IMR-90 (cell line): ENCODE data around the gene TP53I11. TPM values are rescaled to one million over a fixed set of nuclear protein-coding genes. Genes with fewer than 3 reads are reported as not detected.
A peak's percentile ranks its signal among the peaks of the same experiment; 100 is the strongest.

Experiments used
- ATAC-seq: fragments of 200-7000 bp; cut with Tn5 transposase; 2 replicates; pipeline ENCODE4 v1.9.1; 2020; ENCODE audit warnings: low read depth, mild to moderate bottlenecking, moderate library complexity
- BruUV-seq: library from RNA; stranded (reverse); fragments of 400-500 nt; replicated peaks from 2 replicates; lab custom pipeline; 2021; lab: Mats Ljungman, UMichigan
- CTCF ChIA-PET: fragments of 300-600 bp; formaldehyde crosslinking; extraction: SDS; loops from one replicate; lab custom pipeline; 2021; ENCODE audit warnings: antibody characterized with exemption; lab: Yijun Ruan, JAX
- POLR2A ChIA-PET: fragments of 300-600 bp; sonication (Branson Sonifier 250); formaldehyde crosslinking; loops from one replicate; lab custom pipeline; 2022; ENCODE audit warnings: antibody characterized with exemption; ENCODE audit not compliant: unreplicated experiment; lab: Charles Lee
- DNase-seq: peaks from one replicate; pipeline ENCODE4 v3.0.0; 2013
- H2AFZ ChIP-seq: replicated peaks from 2 replicates; pipeline ENCODE3; 2013; ENCODE audit warnings: low read length, mild to moderate bottlenecking; ENCODE audit not compliant: poor library complexity
- H2AK5ac ChIP-seq: 2 replicates; pipeline ENCODE4 v1.6.1; 2013; ENCODE audit warnings: low read depth, low read length, inconsistent platforms
- H2AK9ac ChIP-seq: replicated peaks from 2 replicates; pipeline ENCODE3; 2013; ENCODE audit warnings: mild to moderate bottlenecking, low read depth, low read length, moderate library complexity; ENCODE audit not compliant: poor library complexity
- H2BK120ac ChIP-seq: 2 replicates; pipeline ENCODE4 v1.6.1; 2013; ENCODE audit warnings: low read depth, low read length, inconsistent platforms
- H2BK15ac ChIP-seq: 3 replicates; pipeline ENCODE4 v1.6.1; 2013; ENCODE audit warnings: low read depth, low read length, inconsistent platforms
- H2BK20ac ChIP-seq: 2 replicates; pipeline ENCODE4 v1.6.1; 2013; ENCODE audit warnings: low read depth, mild to moderate bottlenecking, inconsistent platforms, low read length, moderate library complexity
- H2BK5ac ChIP-seq: 2 replicates; pipeline ENCODE4 v1.6.1; 2013; ENCODE audit warnings: mild to moderate bottlenecking, low read depth, low read length, inconsistent platforms; ENCODE audit not compliant: poor library complexity, severe bottlenecking
- H3K14ac ChIP-seq: replicated peaks from 2 replicates; pipeline ENCODE4 v1.6.1; 2013; ENCODE audit warnings: low read depth, low read length, inconsistent platforms
- H3K18ac ChIP-seq: 2 replicates; pipeline ENCODE4 v1.6.1; 2013; ENCODE audit warnings: low read depth, low read length, control low read depth
- H3K23ac ChIP-seq: 2 replicates; pipeline ENCODE4 v1.6.1; 2013; ENCODE audit warnings: low read depth, low read length, inconsistent platforms
- H3K27ac ChIP-seq: 2 replicates; pipeline ENCODE4 v1.5.1; 2013; ENCODE audit warnings: mild to moderate bottlenecking, control low read depth, low read length; ENCODE audit not compliant: insufficient read depth
- H3K27me3 ChIP-seq: 2 replicates; pipeline ENCODE4 v1.6.1; 2013; ENCODE audit warnings: low read length; ENCODE audit not compliant: control insufficient read depth, insufficient read depth
- H3K36me3 ChIP-seq: 2 replicates; pipeline ENCODE4 v1.6.1; 2013; ENCODE audit warnings: low read length, mixed read lengths; ENCODE audit not compliant: control insufficient read depth, insufficient read depth
- H3K4ac ChIP-seq: 2 replicates; pipeline ENCODE4 v1.6.1; 2013; ENCODE audit warnings: low read depth, low read length, inconsistent platforms
- H3K4me1 ChIP-seq: 2 replicates; pipeline ENCODE4 v1.6.1; 2013; ENCODE audit warnings: low read length, mixed read lengths; ENCODE audit not compliant: control insufficient read depth, insufficient read depth
- H3K4me2 ChIP-seq: 2 replicates; pipeline ENCODE4 v1.6.1; 2013; ENCODE audit warnings: low read depth, mild to moderate bottlenecking, control low read depth, low read length, moderate library complexity
- H3K4me3 ChIP-seq: 2 replicates; pipeline ENCODE4 v1.5.1; 2013; ENCODE audit warnings: low read depth, mild to moderate bottlenecking, control low read depth, low read length, moderate library complexity; ENCODE audit not compliant: insufficient read depth
- H3K56ac ChIP-seq: 2 replicates; pipeline ENCODE4 v1.6.1; 2013; ENCODE audit warnings: low read length, inconsistent platforms; ENCODE audit not compliant: insufficient read depth; ENCODE audit errors: extremely low read depth
- H3K79me1 ChIP-seq, 2 experiments: 2 replicates each; pipeline ENCODE4 v1.6.1; 2013; ENCODE audit warnings: low read length in 2 of 2, inconsistent platforms in 1 of 2, low read depth in 1 of 2
- H3K9ac ChIP-seq: 2 replicates; pipeline ENCODE4 v1.6.1; 2013; ENCODE audit warnings: low read depth, low read length, control low read depth
- H3K9me1 ChIP-seq: 2 replicates; pipeline ENCODE4 v1.6.1; 2013; ENCODE audit warnings: low read length, inconsistent platforms; ENCODE audit not compliant: insufficient read depth
- H3K9me3 ChIP-seq: 2 replicates; pipeline ENCODE4 v1.6.1; 2013; ENCODE audit warnings: low read length; ENCODE audit not compliant: control insufficient read depth, insufficient read depth
- H4K20me1 ChIP-seq: 2 replicates; pipeline ENCODE4 v1.6.1; 2013; ENCODE audit warnings: low read length, inconsistent platforms; ENCODE audit not compliant: insufficient read depth
- H4K5ac ChIP-seq: 2 replicates; pipeline ENCODE4 v1.6.1; 2013; ENCODE audit warnings: mild to moderate bottlenecking, low read depth, low read length, control low read depth
- H4K8ac ChIP-seq, 2 experiments: 2 replicates each; pipeline ENCODE4 v1.6.1; 2013; ENCODE audit warnings: low read depth in 2 of 2, low read length in 2 of 2, control low read depth in 1 of 2, inconsistent platforms in 1 of 2
- H4K91ac ChIP-seq: 2 replicates; pipeline ENCODE4 v1.6.1; 2013; ENCODE audit warnings: low read depth, low read length, inconsistent platforms; ENCODE audit not compliant: insufficient read depth
- BHLHE40 ChIP-seq: fragments of 150-350 bp; IDR thresholded peaks from 2 replicates; pipeline ENCODE4 v1.6.1; 2016; ENCODE audit warnings: mild to moderate bottlenecking, low read depth, low read length
- CEBPB ChIP-seq: IDR thresholded peaks from 2 replicates; pipeline ENCODE4 v1.6.1; 2012; ENCODE audit warnings: low read depth, low read length, improper control_type of control experiment
- CHD1 ChIP-seq: IDR thresholded peaks from 2 replicates; pipeline ENCODE4 v1.6.1; 2012; ENCODE audit warnings: low read depth, low read length, improper control_type of control experiment
- ELK1 ChIP-seq: fragments of 150-350 bp; IDR thresholded peaks from 2 replicates; pipeline ENCODE4 v1.6.1; 2016; ENCODE audit warnings: low read depth, mild to moderate bottlenecking, low read length, moderate library complexity, borderline replicate concordance
- FOS ChIP-seq: fragments of 150-350 bp; IDR thresholded peaks from 2 replicates; pipeline ENCODE4 v1.6.1; 2016; ENCODE audit warnings: low read depth, low read length
- MAFK ChIP-seq: IDR thresholded peaks from 2 replicates; pipeline ENCODE4 v1.6.1; 2012; ENCODE audit warnings: low read depth, low read length, improper control_type of control experiment
- MAZ ChIP-seq: IDR thresholded peaks from 2 replicates; pipeline ENCODE4 v1.6.1; 2012; ENCODE audit warnings: low read depth, mild to moderate bottlenecking, low read length, improper control_type of control experiment, moderate library complexity, borderline replicate concordance
- MXI1 ChIP-seq: IDR thresholded peaks from 2 replicates; pipeline ENCODE4 v1.6.1; 2012; ENCODE audit warnings: low read depth, mild to moderate bottlenecking, low read length, moderate library complexity, borderline replicate concordance
- NFE2L2 ChIP-seq: fragments of 150-350 bp; IDR thresholded peaks from 2 replicates; pipeline ENCODE4 v1.6.1; 2016; ENCODE audit warnings: low read depth, mild to moderate bottlenecking, low read length
- POLR2A ChIP-seq: IDR thresholded peaks from 2 replicates; pipeline ENCODE4 v1.6.1; 2012; ENCODE audit warnings: mild to moderate bottlenecking, low read depth, low read length
- RAD21 ChIP-seq: IDR thresholded peaks from 2 replicates; pipeline ENCODE4 v1.6.1; 2012; ENCODE audit warnings: low read length, improper control_type of control experiment
- RCOR1 ChIP-seq: IDR thresholded peaks from 2 replicates; pipeline ENCODE4 v1.6.1; 2012; ENCODE audit warnings: mild to moderate bottlenecking, low read length, improper control_type of control experiment; ENCODE audit not compliant: insufficient replicate concordance
- RFX5 ChIP-seq: IDR thresholded peaks from 2 replicates; pipeline ENCODE4 v1.8.0; 2012; ENCODE audit warnings: low read depth, mild to moderate bottlenecking, low read length, moderate library complexity
- SMC3 ChIP-seq: fragments of 150-350 bp; IDR thresholded peaks from 2 replicates; pipeline ENCODE4 v1.6.1; 2016; ENCODE audit warnings: low read depth, mild to moderate bottlenecking, antibody characterized with exemption, low read length, moderate library complexity
- WGBS, 2 experiments: methylation state at CpG; one replicate each; pipeline versions ENCODE4 v1.1.5 to v1.1.7; 2013; ENCODE audit warnings: missing lambda C conversion rate in 2 of 2; ENCODE audit not compliant: insufficient read length in 1 of 2; ENCODE audit errors: extremely low coverage in 2 of 2; 5-methylcytosine and 5-hydroxymethylcytosine counted together
- dilution Hi-C: fragments of 300-500 bp; cut with HindIII; formaldehyde crosslinking; loops from one replicate; pipeline ENCODE4 v1.14.3; 2018; ENCODE audit warnings: low sequenced_read_pairs; ENCODE audit not compliant: unreplicated experiment
- in situ Hi-C: fragments of 300-500 bp; cut with MboI; formaldehyde crosslinking; loops from 3 replicates; pipeline ENCODE4 v1.14.3; 2019; ENCODE audit warnings: low sequenced_read_pairs, inconsistent platforms, mixed read lengths
- intact Hi-C: fragments of 100-400 bp; cut with micrococcal nuclease; formaldehyde crosslinking; loops from 2 replicates; pipeline ENCODE4 v1.10.0; 2022
- polyA plus RNA-seq, 3 experiments: library from polyadenylated mRNA; depleted of rRNA; stranded (reverse); fragments of >200 nt; gene quantifications; 2 replicates each; pipeline ENCODE4 v1.2.3, GENCODE V29; 2012; ENCODE audit warnings: low replicate concordance in 1 of 3
- total RNA-seq: library from RNA; depleted of rRNA; stranded (reverse); fragments of >200 nt; gene quantifications from 2 replicates; pipeline ENCODE4 v1.2.3, GENCODE V29; 2012
- TF ChIP-seq, protein P1 (sequence below): fragments of 150-350 bp; IDR thresholded peaks from 2 replicates; pipeline ENCODE4 v1.6.1; 2017; ENCODE audit warnings: mild to moderate bottlenecking, antibody characterized with exemption, low read length, low read depth
- TF ChIP-seq, protein P2 (sequence below): conservative IDR thresholded peaks from 2 replicates; pipeline ENCODE4 v1.5.1; 2012; ENCODE audit warnings: mild to moderate bottlenecking, low read depth, low read length, improper control_type of control experiment

TP53I11 gene
- total and polyA plus RNA-seq, 2 of the 4 experiments (the other 2 are of a cell fraction): 3.9 to 22.0 TPM

DNA sequence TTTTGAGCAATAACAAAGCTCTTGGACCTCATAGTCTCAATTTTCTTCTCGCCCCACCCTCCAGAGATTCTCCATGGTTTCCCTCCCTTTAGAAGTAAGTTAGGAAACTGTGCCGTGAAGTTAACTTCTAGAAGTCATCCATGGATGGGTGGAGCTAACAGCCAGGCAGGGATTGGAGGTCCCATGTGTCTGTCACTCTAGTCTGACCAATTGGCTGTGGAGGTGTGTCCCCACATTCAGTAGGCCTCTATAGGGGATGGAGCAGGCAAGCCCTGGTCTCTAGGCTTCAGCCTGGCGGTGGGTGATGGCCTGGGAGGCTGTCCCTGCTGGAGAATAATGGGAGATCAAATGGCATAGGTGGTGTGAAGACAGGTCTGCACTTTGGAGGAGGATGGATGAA lies 50.7 kb downstream of the TP53I11 start:
- no peak overlapping the region for H2AK9ac ChIP-seq
- H3K18ac ChIP-seq: no peak overlapping the region
- H3K9ac ChIP-seq: no peak overlapping the region
- no peaks in the 10 kb centered on the region for H4K20me1 ChIP-seq
- intact Hi-C loops: no loop called here
- peaks cover 6% of the 10 kb centered on the region; the same call in 1 of the 2 replicates for H3K9me3 ChIP-seq
- no peak overlapping the region for H4K5ac ChIP-seq
- no peak overlapping the region for H3K56ac ChIP-seq
- no peaks in the 10 kb centered on the region for H3K4me1 ChIP-seq
- H3K79me1 ChIP-seq: no peaks in the 10 kb centered on the region
- no peak overlapping the region for H3K14ac ChIP-seq
- CTCF ChIA-PET: interaction anchor here (1.1 kb wide), 1 partner anchor 283 kb away, joined by 3 read pairs; no protein-coding TSS in a partner anchor
- no peak overlapping the region for H4K8ac ChIP-seq
- no peak overlapping the region for H3K23ac ChIP-seq
- H3K4me3 ChIP-seq: no peak overlapping the region
- WGBS, 2 experiments: no CpG with 5 or more reads among the region's 3 CpGs
- dilution Hi-C loops: loop anchor here (25.0 kb wide), 1 partner anchor 138 kb away; no protein-coding TSS in a partner anchor
- H2BK5ac ChIP-seq: no peak overlapping the region
- in situ Hi-C loops: loop anchor here (25.0 kb wide), 1 partner anchor 788 kb away; no protein-coding TSS in a partner anchor
- no peak for TF ChIP-seq RFX5
- TF ChIP-seq SMC3: no peak
- TF ChIP-seq CHD1: no peak
- TF ChIP-seq, protein P1, sequence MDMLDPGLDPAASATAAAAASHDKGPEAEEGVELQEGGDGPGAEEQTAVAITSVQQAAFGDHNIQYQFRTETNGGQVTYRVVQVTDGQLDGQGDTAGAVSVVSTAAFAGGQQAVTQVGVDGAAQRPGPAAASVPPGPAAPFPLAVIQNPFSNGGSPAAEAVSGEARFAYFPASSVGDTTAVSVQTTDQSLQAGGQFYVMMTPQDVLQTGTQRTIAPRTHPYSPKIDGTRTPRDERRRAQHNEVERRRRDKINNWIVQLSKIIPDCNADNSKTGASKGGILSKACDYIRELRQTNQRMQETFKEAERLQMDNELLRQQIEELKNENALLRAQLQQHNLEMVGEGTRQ: no peak
- TF ChIP-seq MAFK: no peak
- no peak for TF ChIP-seq POLR2A
- no peak for TF ChIP-seq BHLHE40
- TF ChIP-seq, protein P2, sequence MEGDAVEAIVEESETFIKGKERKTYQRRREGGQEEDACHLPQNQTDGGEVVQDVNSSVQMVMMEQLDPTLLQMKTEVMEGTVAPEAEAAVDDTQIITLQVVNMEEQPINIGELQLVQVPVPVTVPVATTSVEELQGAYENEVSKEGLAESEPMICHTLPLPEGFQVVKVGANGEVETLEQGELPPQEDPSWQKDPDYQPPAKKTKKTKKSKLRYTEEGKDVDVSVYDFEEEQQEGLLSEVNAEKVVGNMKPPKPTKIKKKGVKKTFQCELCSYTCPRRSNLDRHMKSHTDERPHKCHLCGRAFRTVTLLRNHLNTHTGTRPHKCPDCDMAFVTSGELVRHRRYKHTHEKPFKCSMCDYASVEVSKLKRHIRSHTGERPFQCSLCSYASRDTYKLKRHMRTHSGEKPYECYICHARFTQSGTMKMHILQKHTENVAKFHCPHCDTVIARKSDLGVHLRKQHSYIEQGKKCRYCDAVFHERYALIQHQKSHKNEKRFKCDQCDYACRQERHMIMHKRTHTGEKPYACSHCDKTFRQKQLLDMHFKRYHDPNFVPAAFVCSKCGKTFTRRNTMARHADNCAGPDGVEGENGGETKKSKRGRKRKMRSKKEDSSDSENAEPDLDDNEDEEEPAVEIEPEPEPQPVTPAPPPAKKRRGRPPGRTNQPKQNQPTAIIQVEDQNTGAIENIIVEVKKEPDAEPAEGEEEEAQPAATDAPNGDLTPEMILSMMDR: no peak
- no peak for TF ChIP-seq FOS
- TF ChIP-seq RAD21: no peak
- no peak for TF ChIP-seq CEBPB
- TF ChIP-seq RCOR1: no peak
- no peak for TF ChIP-seq MAZ
- TF ChIP-seq MXI1: no peak
- no peak for TF ChIP-seq NFE2L2
- TF ChIP-seq ELK1: no peak
- peaks cover 29% of the 10 kb centered on the region for H3K27me3 ChIP-seq
- H4K91ac ChIP-seq: no peak overlapping the region
- H3K4ac ChIP-seq: no peak overlapping the region
- H3K27ac ChIP-seq: no peak overlapping the region
- no peak overlapping the region for H3K4me2 ChIP-seq
- DNase-seq (peak; percentile 71), ATAC-seq (peak; percentile 61; the same call in 1 of the 2 replicates)
- H2AK5ac ChIP-seq: no peak overlapping the region
- POLR2A ChIA-PET: no interaction called here
- no TSS peak for BruUV-seq
- H2BK15ac ChIP-seq: no peak overlapping the region
- no peaks in the 10 kb centered on the region for H3K36me3 ChIP-seq
- H2BK20ac ChIP-seq: no peak overlapping the region
- H2AFZ ChIP-seq: no peak overlapping the region
- no peaks in the 10 kb centered on the region for H3K9me1 ChIP-seq
- no peak overlapping the region for H2BK120ac ChIP-seq
